Prostate gland (tissue), 2 donors: ENCODE measurements around the gene PKN2.

Experiments used
- CTCF ChIP-seq, 4 experiments: fragments of 200-600 bp in 2 of 4; fragments of 450-650 bp in 2 of 4; sonication (generic) in 2 of 4; IDR thresholded peaks; 1 replicate in 3 of 4; 2 replicates in 1 of 4; pipeline ENCODE4 v1.5.1; 2016 to 2019; ENCODE audit warnings: antibody characterized with exemption in 4 of 4, mild to moderate bottlenecking in 2 of 4, moderate library complexity in 2 of 4
- POLR2A ChIP-seq: fragments of 450-650 bp; IDR thresholded peaks from one replicate; pipeline ENCODE4 v1.6.1; 2016; ENCODE audit warnings: antibody characterized with exemption, mild to moderate bottlenecking
- POLR2AphosphoS5 ChIP-seq: sonication (generic); formaldehyde crosslinking; IDR thresholded peaks from one replicate; pipeline ENCODE4 v1.6.1; 2017; ENCODE audit warnings: antibody characterized with exemption

- TF ChIP-seq CTCF (IDR thresholded peaks at IDR 0.05), result no peak
- TF ChIP-seq POLR2AphosphoS5, result no peak
- no peak for TF ChIP-seq POLR2A
These were observed 24.5 kb upstream of the PKN2 start for GRCh38 chr1:88659552-88659951.
